Gastroesophageal sphincter (tissue), 3 donors: ENCODE data around the gene KLHL42.

Experiments used
- EP300 ChIP-seq: sonication (generic); formaldehyde crosslinking; IDR thresholded peaks from one replicate; pipeline ENCODE4 v1.6.1; 2017; ENCODE audit warnings: antibody characterized with exemption, mild to moderate bottlenecking
- POLR2A ChIP-seq, 2 donors: fragments of 450-650 bp; IDR thresholded peaks; one replicate each; pipeline ENCODE4 v1.6.1; 2017; ENCODE audit warnings: antibody characterized with exemption in 2 of 2, mild to moderate bottlenecking in 2 of 2, moderate library complexity in 1 of 2
- POLR2AphosphoS5 ChIP-seq: sonication (generic); formaldehyde crosslinking; IDR thresholded peaks from one replicate; pipeline ENCODE4 v1.6.1; 2017; ENCODE audit warnings: antibody characterized with exemption
- TF ChIP-seq, protein P1 (sequence below), 4 experiments: fragments of 200-600 bp in 2 of 4; fragments of 450-650 bp in 2 of 4; sonication (generic) in 1 of 4; IDR thresholded peaks; one replicate each; pipeline ENCODE4 v1.5.1; 2017 to 2019; ENCODE audit warnings: antibody characterized with exemption in 4 of 4, mild to moderate bottlenecking in 2 of 4, moderate library complexity in 2 of 4

DNA sequence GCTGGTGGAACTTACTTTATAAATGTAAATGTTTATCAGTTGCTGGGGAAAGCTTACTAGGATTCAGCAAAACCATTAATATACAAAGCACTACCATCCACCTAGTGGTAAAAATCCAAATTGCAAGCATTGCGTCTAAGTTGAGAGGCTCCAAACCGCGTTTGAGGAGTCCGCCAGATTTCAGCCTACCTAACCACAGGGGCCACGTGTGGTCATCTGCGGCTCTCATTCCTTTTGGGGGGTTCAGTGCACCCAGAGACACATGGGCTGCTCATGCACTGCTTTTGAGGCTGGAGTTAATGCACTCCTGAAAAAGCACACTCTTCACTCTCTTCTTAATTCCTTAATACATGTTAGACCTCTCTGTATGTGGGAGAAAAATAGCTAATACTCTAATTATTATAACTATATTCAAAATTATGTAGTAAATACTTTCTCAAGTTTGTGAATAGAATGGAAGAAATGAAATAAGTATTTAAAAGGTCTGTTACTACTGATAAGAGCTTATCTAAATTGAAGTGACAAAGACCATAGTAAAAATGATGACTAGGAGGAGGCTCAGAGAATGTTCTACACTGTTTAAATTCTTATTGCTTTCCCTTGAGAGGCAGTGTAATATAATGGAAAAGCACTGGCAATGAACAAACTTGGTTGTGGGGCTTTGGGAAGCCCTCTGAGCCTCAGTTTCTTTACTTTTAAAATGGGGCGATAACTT is 41.4 kb downstream of the KLHL42 start:
- TF ChIP-seq, protein P1, sequence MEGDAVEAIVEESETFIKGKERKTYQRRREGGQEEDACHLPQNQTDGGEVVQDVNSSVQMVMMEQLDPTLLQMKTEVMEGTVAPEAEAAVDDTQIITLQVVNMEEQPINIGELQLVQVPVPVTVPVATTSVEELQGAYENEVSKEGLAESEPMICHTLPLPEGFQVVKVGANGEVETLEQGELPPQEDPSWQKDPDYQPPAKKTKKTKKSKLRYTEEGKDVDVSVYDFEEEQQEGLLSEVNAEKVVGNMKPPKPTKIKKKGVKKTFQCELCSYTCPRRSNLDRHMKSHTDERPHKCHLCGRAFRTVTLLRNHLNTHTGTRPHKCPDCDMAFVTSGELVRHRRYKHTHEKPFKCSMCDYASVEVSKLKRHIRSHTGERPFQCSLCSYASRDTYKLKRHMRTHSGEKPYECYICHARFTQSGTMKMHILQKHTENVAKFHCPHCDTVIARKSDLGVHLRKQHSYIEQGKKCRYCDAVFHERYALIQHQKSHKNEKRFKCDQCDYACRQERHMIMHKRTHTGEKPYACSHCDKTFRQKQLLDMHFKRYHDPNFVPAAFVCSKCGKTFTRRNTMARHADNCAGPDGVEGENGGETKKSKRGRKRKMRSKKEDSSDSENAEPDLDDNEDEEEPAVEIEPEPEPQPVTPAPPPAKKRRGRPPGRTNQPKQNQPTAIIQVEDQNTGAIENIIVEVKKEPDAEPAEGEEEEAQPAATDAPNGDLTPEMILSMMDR (IDR thresholded peaks at IDR 0.05) = peak; percentile 61 to 90 (median 82)
- TF ChIP-seq POLR2A (IDR thresholded peaks at IDR 0.05) (no peak), POLR2AphosphoS5 (no peak), EP300 (no peak)
